SW 1271 (cell line): ENCODE results near the gene SNTG2.
"Not testable (repeated sequence)": the region's sequence is repeated elsewhere in the genome, so short reads cannot be mapped to it uniquely, and the experiment has no call there.

Source experiments
- DNase-seq, 2 experiments: peaks; one replicate each; lab custom pipeline; 2025; lab: John Stamatoyannopoulos, UW

Gene SNTG2

DNA sequence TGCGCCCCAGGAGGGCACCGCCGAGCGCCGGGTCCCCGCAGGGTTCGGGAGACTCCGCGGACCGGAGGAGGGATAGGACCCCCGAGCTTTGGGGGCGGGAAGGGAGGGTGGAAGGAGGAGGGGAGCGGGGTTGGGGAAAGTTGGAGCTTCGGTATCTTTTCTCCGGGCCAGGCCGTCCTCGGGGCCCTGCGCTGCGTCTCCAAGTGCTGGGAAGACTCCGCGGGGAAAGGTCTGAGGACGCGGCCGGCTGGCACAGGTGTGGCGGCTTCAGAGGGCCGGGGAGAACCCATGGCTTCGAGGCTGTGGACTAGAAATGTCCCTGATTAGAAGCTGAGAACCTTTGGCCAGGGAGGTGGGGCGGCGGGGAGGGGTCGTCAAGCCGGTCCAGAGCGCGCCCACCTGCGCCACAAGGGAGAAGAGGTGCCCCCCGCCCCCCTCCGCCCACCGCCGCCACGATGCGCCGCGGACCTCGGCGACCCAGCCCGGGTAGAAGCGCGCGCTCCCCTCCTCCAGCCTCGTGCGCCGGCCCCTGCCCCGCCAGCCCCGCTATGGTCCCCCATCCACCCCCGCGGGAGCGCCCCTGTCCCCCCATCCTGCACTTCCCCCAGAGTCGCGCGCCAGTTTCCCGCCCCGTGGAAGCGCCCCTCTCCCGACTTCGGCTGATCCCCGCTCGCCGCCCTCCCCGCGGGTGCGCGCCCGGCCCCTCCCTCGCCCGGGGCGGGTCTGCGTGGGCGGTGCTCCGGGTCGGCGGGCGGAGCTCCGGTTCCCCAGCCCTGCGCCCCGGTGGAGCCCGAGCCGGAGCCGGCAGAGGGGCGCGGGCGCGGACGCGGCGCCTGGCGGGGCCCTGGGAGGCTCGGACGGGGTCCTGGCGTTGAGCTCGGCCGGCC, at the start of gene SNTG2:
Gene SNTG2, plus strand, starts transcription at position 770 of the 887 bp plus-strand sequence. CDS start 148 bp downstream, outside the sequence.
- DNase-seq: no peak

DNA sequence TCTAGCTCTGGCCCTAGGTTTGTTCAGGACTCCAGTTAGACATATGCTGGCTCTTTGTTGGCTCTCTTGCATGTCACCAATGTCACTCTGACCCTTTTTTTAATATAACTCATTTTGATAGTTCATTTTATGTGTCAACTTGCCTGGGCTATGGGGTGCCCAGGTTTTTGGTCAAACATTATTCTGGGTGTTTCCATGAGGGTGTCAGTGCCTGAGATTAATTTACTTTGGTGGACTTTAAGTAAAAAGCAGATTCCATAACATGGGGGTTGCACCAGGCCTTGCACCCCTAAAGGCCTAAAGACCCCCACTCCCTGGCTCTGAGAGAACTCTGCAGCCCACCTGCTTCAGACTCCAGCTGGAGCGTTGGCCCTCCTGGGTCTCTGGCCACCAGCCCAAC, 48.1 kb upstream of the SNTG2 start:
- no peak for DNase-seq

DNA sequence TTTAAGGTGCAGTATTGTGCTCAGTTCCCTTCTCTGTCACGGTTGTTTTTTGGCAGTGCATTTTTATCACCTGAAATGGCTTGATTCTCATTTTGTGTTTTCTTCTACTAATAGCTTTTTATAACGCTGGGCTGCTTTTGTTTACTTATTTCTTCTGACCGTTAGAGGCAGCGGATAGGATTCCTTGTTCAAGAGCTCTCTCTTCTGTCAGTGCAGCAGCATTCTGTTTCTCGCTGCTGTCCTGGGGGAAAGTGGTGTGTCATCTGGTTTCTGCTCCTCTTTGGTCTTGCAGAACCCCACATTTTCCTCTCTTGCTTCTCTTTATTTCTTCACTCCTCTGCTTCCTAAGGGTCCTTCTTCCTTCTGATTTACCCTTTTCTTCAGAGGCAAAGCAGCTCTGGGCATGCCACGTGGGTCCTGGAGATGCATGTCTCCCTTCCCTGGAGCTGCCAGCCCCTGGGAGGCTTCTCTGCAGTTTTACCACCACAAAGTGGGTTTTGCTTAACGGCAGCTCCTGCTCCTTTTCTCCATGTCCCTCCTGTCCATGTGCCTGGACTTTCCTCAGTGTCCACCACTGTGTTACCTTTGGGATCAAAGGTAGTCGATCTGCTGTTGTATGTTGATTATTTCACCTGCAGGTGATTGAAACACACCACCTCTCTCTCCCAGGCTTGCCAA, 47.3 kb upstream of the SNTG2 start:
- no peak for DNase-seq

DNA sequence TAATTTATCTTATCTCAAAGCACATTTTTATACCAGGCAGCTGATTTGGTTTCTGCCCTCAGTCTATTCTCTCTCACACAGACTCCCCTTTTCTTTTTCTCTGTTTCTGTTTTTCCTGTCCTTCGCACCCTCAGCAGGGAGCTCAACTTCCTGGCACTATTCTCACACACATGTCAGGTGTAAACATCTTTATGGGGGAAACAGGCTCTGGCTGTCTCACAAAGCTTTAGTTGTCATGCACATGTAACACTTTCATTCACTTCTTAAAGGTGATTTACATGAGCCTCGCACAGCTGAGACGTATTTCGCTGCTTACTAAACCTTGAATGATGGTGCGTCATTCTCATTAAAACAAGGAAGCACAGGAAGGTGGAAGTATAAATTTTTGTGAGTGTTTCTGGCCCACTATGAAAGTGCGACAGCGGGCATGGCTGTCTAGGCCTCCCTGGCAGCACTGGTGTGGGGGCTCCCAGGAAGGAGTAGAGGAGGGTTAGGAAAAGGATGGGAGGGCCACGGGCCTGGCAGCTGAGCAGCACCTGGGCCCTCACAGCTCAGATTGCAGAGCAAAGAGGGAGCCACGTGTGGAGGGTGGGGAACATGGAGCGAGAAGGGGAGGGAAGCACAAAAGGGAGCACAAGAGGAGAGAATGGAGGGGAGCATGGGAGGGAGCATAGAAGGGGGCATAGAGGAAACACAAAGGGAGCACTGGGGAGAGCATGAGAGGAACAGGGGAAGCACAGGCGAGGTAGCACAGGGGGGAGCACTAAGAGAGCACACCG, 46.2 kb upstream of the SNTG2 start:
- no peak for DNase-seq

DNA sequence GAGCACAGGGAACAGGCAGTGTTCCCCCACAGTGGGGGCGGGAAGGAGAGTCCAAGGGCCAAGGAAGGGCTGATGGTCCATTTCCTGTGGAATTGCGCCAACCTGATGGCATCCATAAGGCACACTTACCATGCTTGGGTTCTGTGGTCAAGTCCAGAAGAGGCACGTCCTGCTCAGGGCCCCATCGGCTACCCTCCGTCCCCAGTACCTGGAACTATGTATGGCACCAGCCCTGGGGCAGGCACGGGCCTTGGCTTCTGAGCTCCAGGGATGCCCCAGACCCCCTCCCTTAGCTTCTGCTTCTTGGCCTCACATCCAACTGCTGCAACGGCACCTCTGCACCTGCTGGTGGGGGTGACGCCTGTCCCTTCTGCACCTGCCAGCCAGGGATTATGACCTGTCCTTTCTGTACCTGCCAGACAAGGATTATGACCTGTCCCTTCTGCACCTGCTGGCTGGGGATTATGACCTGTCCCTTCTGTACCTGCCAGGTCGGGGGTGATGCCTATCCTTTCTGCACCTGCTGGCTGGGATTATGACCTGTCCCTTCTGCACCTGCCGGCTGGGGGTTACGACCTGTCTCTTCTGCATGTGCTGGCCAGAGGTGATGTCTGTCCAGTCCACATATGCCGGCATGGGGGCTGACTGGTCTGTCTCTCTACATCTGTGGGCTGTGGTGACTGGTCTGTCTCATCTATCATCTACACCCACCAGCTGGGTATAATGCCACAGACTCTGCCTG, 45.4 kb upstream of the SNTG2 start:
- no peak for DNase-seq

GRCh38 chr2:905833-906140, 44.9 kb upstream of the SNTG2 start:
- no peak for DNase-seq

DNA sequence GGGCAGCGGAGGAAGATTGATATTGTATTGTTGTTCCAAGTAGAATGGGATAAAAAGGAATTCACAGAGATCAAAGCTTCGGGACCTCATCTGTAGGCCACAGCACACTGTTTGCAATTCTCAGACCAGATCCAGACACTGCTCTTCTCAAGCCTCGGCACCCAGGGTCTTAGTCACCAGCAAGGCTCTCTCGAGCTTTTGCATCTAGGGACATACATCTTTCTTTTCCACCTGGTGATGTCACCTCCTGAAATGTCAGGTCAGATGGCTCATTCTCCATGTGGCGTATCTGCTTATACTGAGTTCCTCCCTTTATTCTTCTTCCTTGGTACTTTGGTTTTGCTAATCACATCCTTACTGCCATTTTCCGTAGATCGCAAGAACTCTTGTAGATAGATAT, 42.9 kb upstream of the SNTG2 start:
- DNase-seq: no peak

- no peak for DNase-seq
These were observed 42.1 kb upstream of the SNTG2 start for GRCh38 chr2:908568-908967.

- DNase-seq: not testable (repeated sequence)
These were observed 40.8 kb upstream of the SNTG2 start for GRCh38 chr2:909764-910379.

DNA sequence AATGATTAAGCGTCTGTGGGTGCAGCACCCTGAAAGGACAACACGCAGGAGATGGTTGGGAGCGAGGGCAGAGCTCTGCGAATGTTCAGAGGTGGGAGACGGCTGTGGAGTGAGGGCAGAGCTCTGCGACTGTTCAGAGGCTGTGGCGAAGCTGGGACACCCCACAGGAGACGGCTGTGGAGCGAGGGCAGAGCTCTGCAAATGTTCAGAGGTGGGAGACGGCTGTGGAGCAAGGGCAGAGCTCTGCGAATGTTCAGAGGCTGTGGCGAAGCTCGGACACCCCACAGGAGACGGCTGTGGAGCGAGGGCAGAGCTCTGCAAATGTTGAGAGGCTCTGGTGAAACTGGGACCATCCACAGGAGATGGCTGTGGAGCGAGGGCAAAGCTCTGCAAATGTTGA, 40.0 kb upstream of the SNTG2 start:
- no peak for DNase-seq

- DNase-seq: no peak
These were observed 34.7 kb upstream of the SNTG2 start for GRCh38 chr2:915979-916378.

DNA sequence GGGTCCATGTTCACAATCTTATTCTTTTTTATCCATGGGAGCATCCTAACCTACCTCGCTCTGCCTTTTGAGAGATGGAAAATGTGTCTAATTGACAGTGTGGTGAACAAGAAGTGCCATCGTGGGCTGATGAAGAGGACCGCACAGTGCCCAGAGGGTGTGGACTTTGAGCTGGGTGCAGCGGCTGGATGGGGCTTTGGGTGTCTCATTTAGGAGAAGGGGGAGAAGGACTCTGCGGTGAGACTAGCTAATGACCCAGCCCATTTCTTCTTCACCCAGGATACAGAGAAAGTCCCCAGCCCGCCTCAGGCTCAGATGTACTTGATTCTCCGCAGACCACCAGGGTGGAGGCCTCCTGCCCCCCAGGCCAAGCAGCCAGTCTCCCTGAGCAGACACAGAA, 33.7 kb upstream of the SNTG2 start:
- no peak for DNase-seq

DNA sequence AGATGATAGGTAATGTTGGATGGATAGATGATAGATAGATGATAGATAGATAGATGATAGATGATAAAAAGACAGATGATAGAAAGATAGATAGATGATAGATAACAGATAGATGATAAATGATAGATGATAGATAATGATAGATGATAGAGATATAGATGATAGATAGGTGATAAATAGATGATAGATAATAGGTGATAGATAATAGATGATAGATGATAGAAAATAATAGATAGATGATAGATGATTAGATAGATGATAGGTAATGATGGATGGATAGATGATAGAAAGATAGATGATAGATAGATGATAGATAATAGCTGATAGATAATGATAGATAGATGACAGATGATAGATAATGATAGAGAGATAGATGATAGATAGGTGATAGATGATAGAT, 31.0 kb upstream of the SNTG2 start:
- no peak for DNase-seq

DNA sequence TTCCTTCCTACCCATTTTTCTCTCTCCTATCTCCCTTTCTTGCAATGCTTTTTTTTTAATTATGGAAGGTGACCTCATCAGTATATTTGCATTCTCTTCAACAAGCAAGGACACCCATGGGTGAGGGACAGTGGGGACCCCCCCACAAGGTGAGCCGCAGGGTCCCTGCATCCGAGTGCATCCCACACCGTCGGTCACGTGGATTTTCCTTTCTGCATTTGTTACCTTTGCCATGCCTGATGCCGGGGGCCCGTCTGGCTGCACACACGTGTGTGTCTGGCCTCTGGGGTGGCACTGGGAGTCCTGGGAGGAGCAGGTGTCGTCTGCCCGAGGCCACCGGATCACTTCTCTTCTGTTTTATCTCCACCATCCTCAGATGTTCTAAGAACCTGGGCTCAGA, 30.1 kb upstream of the SNTG2 start:
- DNase-seq: no peak

GRCh38 chr2:920999-921398, 29.6 kb upstream of the SNTG2 start:
- no peak for DNase-seq

DNA sequence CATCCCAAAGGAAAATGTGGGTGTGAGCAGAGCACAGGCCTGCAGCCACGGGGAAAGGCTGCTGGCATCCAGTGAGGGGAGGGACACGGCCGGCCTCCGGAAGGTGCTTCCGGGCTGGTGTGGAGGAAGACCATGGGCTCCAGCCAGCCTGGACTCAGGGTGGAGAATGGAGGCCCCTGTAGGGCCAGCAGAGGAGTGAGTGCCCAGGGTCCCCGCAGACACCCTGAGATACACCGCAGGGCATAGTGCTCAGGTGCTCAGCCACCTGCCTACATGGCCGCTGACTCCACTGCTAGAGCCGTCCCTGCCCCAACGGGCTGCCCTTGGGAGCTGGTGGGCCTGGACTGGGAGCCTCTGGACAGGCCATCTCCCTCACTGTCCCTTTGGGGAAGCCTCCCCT, 28.5 kb upstream of the SNTG2 start:
- no peak for DNase-seq

DNA sequence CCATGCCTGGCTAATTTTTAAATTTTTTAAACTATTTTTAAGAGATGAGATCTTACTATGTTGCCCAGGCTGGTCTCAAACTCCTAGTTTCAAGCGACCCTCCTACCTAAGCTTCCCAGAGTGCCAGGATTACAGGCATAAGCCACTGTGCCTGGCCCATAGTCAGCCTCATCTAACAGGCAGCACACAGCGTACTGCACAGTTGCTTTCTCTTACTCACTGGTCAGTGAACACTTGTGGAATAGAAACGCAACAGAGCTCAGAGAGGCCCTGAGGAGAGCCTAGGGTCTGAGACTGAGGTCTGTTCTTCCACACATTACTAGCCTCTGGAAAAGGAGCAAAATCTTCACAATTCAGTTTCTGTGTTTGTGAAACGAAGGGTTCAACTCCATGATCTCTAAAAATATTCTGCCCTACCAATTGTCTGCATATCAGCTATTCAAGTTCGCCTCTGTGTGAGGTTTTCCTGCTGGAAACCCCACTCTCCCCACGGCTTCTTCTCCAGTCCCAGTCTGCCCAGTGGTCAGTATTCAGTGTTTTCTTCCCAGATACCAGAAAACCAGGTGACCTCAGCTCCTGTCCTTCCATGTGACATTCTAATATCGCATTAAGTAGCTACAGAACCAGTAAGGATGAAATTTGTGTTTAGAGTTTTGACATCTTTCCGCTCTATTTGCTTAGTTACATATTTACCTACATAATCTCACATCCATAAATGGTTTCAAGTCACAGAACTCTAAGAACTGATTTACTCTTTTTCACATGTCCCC, 26.6 kb upstream of the SNTG2 start:
- no peak for DNase-seq

DNA sequence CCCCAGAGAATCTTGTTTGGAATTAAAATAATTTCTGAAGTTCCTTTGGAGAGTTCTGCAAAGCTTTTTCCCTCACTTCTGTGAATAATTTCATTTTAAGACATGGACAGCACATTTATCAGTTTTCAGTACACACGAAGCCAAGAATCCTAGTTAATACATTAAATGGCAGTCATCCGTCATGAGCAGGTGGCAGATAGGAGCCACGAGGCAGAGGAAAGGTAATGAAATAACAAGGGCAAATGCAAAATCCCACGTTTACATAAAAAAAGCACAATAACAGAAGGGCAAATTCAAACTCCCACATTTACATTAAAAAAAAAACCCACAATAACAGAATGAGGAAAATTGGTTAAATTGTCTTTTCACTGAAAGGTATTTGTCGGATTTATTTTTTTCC, 25.9 kb upstream of the SNTG2 start:
- DNase-seq: no peak

DNA sequence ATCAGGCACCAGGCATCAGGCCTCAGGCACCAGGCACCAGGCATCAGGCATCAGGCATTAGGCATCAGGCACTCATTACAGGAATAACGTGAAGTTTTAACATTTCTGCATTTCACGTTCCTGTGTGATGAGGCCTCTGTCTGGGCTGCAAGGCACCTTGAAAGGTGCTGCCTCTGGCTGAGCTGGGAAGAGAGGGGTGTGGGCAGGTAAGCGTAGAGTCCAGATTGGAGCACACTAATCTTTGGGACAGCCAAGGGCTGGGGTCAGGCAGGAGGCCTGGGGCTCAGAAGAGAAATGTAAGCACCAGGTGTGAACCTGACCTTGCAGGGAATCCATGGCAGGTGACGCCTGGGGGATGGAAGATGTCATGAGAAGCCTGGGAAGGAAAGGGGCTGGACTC, 25.3 kb upstream of the SNTG2 start:
- no peak for DNase-seq

DNA sequence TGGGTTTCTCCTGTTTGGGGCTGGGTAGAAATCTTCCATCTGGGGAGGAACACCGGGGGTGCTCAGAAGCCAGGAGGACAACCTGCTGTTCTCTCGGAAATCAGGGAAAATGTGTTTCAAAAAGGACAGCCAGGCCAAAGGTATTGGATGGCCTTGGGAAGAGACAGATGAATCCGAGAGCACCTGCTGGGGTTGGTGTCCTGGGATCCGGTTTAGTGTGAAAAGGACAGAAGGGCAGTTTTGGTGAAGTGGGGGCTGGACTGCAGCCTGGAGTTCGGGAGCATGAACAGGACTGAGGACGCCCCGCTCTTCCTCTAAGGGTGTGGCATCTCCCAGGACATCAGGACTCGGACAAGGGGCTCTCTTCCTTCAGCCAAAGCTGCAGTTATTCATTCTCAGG, 24.9 kb upstream of the SNTG2 start:
- DNase-seq: no peak

DNA sequence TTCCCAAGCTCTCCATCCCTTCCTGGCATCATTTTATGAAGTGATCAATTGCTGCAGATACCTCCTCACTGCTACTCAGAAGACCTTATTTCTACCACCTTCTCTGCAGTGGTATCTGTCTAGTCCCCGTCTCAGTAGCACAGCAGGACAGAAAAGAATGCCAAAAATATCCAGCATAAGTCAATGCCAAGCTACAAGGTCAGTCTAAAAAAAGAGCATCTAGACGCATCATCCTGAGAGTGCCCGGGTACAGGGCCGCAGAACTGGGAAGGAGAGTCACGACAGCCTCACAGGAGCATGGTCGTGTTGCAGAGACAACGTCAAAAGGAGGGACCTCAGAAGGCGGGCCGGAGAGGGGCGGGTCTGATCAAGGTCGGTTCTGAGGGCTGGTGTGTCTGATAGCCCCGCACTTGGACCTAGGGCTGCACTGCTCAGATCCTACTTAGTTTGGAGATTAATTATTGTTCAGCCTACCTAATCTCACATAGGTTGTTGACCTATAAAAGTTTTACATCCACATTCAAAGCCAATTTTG, 24.3 kb upstream of the SNTG2 start:
- DNase-seq: no peak
